NCI-H1694 (cell line): ENCODE measurements around the gene TMEM62.

Experiments
- DNase-seq: peaks from one replicate; lab custom pipeline; 2025; lab: John Stamatoyannopoulos, UW

Gene TMEM62

GRCh38 chr15:43232289-43232874 is 99.0 kb downstream of the TMEM62 start:
- DNase-seq: no peak
